GM19240 (cell line): ENCODE data around the gene AADACL4.
A peak's percentile ranks its signal among the peaks of the same experiment; 100 is the strongest.

ENCODE experiments used
- DNase-seq: peaks from one replicate; pipeline ENCODE4 v3.0.0; 2011; ENCODE audit warnings: low spot score; ENCODE audit not compliant: insufficient read length

AADACL4 gene

DNA sequence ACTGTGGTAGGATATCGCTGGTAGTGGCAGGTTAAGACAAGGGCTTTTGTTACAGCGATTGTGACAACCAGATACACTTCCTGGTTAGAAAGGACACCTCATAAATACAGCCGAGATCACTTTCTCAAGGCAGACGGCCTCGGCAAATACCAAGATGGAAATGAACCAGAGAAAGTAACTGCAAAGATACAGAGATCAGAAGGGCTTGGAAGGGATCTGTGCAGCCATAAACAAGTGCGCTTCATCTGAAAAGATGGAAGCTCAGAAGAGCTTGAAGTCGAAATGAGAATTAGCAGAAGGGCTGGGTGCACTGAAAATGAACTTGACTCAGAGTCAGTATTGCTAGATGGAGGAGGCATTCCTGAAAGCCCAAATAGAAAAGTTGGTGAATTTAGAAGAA is 32.9 kb upstream of the AADACL4 start:
- no peak for DNase-seq

DNA sequence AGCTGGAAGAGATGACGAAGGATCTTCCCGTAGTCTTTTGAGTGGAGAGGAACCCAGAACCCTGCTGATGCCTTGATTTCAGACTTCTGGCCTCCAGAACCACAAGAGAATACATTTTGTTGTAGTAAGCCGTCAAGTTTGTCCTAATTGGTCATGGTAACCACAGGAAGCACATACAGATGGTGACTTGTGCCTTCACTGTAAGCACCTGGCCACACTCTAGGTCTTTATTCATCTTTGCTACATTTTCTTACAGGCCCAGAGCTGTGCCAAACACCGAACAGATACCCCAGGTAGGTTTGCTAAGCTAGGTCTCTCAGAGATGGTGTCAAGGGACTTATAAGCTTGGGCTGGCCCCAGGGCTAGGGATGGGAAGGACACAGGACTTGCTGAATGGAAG is 30.7 kb upstream of the AADACL4 start:
- no peak for DNase-seq

DNA sequence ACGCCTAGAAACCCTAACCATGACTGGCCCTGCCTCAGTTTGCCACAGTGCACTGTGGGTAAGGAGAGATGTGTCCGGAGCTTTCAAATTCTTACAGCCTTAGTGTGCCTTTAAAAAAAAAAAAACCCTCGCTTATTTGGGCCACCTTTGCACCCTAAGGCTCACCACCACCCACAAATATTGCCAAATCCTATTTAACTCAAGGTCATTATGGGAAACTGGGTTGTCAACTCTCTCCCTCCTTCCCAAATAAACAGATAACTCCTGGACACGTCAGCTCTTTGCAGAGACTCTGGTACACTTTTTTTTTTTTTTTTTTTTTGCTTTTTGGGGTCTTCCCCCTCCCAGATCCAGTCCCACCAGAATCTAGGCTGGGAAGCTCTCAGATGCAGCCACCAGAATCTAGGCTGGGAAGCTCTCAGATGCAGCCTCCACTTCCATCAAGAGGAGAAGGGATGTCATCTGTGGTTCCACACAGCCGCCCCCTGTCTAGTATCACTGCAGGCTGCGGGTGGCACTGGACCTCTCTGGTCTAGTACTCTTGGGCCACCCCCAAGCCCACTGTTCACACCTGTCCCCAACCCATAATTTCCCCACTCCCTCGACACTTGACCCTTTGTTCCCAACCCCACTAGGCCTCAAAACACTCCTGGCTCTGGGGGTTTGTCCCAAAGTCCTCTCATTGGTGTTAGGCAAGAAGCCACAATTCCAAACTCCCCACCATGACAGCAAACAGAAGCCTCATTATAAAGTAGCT is 29.3 kb upstream of the AADACL4 start:
- no peak for DNase-seq

DNA sequence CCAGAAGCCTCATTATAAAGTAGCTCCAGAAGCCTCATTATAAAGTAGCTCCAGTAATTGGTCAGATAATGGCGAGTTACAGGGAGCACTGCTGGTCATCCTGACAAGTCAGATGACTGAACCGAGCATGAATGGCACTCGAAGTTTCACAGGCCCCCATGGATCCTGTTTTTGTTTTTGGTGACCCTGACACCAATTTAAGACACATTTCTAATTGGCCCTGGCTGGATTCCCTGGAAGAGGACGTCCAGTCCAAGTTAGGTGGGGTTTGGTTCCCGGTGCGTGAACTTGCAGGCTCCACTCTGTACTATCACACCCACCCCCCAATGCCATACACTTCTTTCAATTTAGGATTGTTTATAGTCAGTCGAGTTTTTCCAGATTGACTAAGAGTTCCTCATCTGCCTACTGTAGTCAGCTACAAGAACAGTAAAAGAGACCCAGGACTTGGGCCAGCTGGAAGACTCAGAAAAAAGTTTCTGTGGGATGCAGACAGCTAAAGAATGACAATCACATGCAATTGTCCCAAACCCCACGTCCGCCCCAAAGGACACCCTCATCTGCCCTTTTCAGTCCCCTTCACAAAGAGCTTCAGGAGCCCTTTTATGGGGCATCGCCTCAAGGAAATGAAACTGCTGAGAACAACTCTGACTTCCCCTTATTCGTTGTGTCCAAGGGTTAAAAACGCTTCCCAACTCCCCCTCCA is 28.6 kb upstream of the AADACL4 start:
- no peak for DNase-seq

DNA sequence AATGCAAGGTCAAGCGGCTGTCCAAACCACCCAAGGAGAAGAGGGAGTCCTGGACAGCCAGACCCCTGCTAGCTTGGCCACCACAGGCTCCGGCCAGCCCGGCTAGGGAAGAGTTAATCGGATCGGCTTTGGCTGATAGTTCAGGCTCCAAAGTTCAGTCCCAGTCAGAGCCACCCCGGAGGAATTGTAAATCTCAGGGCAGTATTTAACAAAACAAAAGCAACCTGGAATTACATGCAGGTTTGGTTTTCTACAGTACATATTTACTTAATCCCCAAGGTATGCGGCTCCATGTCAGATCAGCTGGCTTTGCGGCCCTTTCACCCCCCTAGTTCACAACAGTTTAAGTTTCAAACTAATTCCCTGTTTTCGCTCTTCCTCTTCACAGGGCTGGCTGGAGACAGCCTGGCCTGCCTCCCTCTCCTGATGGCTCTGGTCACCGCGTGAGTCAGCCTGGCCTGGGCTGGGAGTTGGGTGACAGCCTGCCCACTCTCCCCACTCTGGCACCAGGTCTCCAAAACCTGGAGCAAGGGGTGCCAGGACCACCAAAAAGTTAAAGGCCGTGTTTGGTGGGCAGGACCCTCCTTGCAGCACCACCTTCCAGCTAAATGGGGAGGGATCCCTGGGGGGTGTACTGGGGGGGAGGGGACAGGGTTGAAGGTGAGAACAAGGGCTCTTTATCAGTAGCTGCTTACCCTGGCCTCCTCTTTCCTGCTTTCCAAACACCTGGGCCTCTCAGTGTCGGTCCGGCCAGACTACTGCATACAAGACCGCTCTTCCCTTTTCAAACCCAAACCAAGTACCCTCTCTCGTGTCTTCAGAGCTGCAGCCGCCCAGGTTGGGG is 27.8 kb upstream of the AADACL4 start:
- no peak for DNase-seq

DNA sequence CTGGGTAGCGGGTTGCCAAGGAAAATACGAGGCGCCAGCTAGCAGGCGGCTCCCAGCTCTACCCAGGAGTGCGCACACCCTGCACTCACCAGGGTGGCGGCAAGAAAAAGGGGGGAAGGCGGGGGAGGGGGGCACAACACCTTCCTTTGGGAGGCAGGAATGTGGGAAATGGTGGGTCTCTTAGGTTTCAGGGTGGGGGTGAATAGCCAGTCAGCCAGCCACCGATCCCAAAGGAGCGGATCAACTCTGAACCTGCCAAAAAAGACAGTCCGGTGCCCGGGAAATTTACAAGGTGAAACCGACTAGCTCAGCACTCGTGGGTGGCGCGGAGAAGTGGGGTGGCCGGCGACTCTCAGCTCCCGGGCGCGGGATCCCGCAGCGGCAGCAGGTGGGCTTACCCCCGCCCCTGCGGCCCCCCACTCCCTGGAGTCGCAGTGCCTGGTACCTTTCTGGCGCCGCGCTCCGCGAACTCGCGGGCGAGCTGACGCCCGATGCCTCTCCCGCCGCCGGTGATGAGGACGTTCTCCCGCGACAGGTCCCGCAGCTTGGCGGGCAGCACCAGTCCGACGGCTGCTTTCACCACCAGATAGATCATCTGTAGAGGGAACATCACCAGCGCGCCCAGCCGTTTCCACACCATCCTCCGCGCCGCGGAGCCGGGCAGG is 27.0 kb upstream of the AADACL4 start:
- DNase-seq = no peak

DNA sequence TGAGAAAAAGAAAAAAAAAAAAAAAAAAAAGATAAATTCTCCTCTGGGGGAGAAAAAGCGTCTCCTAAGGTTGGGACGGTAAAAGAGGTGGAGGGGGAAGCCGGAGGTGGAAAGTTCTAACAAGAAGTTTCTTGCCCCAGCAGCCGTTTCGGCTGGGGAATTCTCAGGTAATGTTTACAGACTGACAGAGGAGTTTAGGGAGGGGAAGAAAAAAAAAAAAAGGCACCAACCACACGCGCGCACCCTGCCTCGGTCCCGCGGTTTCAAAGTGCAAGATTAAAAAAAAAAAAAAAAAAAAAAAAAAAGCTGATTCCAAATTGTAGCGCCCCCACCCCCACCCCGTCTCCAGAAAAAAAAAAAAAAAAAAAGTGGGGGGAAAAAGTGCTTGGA is 26.4 kb upstream of the AADACL4 start:
- no peak for DNase-seq

DNA sequence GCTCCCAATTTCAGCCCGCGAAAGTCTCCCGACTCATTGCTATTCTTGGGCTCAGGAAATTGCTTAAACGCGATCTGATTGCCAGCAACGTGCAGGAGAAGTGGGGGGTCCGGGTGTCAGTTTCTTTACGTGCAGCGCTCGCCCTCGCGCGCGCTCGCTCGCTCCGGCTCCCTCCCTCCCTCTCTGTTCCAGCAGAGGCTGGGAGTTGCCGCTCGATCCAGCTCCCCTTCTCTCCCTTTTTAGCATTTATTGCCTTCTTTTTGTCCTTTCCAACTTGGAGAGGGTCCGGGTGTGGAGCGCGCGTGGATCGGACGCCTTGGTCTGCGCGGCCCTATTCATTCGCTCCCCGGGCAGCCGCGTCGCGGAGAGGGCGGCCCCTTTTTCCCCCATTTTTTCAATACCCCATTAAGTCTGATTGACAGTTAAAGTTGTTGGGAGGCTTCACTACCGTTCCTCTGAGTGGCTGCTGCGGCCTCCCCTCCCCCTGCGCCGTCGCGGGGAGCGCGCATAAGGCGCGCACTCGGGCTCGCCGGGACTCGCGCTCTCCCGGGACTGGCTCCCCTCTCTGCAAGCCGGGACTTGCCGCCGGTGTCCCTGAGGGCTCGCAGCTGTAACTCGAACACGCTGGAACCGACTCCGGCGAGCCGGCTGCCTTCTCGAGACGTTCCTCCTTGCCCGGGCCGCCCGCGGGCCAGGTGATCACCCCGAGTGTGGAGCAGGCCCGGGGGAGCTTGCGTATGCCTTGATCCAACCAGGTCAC is 25.8 kb upstream of the AADACL4 start, which contains the start of gene DHRS3:
DHRS3 (minus strand) TSS at position 310 of the 760 bp plus-strand sequence. CDS start 862 bp downstream, outside the sequence.
- no peak for DNase-seq

DNA sequence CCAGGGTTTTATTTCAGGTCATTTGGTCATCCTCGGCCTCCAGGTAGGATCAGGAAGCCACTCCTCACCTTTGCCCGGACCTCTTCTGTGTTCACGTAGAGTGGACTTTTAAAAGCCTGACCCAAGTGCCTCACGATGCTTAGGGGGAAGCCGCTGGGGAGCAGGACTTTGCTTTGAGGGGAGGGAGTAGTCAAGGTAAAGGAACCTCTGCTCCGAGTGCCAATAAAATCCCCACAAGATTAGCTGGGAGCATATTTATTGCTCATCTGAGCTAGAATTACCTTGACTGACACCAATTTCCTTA is 25.3 kb upstream of the AADACL4 start:
- DNase-seq = no peak

DNA sequence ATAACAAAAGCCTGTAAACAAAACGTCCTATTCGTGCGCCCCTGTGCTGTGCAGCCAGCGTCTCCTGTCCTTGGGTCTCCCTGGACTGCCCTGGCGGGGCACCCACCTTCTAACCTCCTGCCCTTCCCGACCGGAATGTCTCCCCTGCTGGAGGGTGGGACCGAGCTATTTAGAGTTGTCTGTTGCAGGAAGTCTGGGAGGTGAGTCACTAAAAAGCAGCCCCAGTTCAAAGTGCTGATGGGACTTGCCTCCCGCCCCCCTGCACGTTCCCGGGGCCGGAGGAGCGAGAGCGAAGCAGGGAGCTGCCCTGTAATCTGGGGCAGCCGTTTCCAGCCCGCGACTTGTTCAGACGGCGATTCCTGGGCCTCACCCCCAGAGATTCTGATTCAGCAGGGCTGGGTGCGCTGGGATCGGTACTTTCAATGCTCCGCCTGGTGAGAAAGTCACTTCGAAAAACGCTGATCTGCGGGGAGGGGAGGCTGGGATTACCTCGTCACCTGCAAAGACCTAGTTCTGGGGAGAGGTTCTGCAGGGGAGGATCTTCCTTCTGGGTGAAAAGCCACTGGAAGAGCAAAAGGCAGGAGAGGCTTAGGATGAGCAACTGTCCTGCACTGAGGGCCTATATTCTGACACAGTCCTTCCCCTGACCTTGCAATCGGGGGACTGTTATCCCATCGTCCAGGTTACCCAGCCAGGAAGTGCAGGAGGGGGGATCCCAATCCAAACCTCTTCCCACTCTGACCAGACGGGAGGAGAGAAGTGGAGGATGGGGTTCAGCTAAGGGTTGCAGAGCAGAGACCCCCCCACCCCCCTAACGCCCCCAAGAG is 24.7 kb upstream of the AADACL4 start:
- DNase-seq = no peak

DNA sequence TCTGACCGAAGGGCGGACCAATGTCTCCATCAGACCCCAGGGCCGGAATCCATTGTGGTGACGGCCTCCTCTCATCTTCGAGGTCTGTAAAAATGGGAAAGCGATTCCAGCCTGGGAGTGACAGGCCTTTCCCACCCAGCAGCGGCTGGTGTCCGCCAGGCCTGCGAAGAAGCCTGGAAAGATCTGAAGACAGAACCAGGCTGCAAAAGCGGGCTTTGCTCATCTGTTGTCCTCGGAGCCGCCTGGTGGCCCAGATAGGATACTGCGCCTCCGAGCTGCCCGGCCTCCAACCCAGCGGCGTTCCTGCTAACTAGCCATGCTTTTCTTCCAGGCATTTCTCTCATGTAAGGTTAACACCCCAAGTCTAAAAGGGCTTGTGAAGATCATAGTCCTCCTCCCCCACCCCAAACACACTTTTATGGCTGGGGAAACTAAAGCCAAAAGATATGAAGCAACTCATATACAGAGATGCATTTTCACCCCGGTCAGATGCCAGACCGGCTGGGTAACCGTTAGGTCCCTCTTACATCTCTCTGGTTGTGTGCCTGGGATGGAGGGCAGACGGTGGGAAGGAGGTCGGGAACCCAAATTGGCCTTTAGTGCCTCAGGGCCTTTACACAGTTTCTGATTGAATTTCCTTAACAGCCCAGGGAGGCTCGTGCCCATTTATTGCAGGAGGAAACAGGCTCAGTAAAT is 23.9 kb upstream of the AADACL4 start:
- peak; percentile 70 for DNase-seq

DNA sequence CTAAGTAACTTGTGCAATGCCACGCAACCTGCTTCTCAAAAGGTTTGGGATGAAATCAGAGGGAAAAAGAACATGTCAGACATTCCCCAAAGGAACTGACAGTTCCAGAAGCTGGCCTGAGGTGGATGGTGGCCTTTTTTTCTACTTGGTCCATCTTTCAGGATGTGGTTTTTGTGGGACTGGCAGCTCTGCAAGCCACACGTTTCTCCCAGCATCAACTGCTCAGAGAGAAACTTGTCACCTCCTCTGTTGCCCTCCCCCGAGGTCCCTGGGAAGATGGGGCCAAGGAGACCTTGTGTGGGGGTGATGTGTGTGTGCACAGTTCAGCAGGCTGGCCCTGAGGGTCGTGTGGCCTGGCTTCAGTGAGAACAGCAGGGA is 23.4 kb upstream of the AADACL4 start:
- DNase-seq = no peak

DNA sequence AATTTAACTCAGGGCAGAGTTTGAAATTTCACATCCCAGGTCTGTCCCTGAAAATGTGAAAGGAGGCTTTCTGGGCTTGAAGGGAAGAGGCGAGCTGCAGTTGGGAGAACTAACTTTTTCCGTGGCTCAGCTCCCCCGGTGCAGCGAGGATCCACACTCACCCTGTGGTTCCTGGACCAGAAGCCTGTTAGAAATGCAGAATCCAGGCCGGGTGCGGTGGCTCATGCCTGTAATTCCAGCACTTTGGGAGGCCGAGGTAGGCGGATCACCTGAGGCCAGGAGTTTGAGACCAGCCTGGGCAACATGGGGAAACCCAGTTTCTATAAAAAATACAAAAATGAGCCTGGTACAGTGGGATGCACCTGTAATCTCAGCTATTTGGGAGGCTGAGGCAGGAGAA is 23.0 kb upstream of the AADACL4 start:
- no peak for DNase-seq

DNA sequence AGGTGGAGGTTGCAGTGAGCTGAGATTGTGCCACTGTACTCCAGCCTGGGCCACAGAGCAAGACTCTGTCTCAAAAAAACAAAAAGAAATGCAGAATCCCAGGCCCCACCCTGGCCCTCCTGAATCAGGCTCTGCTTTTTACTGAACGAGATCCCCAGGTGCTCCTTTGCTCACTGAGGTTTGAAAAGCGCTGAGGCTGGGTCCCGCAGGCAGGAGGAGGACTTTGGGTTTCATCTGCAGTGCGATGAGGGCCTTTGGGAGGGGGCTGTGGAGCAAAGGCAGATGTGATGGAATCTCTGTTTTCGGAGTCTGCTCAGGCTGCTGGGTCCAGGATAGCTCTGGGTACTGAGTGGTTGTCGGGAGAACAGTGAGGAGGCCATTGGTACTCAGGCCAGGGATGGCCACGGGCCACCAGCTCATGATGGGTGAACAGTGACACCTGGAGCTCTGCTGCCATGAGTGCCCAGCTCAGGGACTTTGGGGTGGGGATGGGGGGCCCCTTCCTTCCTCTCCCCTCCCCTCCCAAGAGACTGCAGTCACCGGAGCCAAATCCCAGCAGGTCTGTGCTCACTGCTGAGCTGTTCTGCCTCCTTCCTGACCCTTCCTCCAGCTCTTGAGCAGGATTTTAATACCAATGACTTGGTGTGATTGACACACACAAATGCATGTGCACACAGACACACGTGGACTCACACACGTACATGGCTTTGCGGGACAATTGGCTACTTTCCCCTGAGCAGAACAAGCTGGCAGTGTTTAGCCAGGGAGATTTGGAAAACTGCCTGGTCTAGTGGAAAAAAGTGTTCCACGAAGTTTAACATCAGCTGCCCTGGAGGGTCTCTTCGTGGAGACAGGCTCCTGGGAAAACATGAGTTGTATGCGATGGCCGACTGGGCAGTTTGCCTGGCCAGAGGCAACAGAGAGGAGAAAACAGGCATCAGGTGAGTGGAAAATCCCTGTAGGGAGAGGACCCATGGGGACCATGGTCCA is 22.2 kb upstream of the AADACL4 start:
- DNase-seq = no peak

DNA sequence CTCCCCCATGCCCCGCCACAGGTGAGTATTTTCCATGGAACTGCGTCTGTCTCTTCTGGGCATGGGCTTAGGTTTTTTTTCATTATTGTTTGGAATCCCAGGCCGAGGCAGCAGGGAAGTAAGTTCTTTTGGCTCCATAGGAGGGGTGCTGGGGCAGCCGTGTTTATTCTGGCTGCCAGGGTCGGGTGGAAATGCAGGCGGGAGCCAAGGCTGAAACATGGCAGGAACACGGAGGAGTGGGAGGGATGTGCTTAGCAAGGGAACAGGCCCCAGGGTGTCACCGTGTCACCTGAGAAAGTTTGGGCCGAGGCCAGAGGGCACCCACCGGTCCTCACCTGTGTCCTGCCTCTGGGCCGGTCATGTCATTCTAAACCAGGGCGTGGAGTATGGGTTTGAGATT is 21.4 kb upstream of the AADACL4 start:
- DNase-seq = no peak

DNA sequence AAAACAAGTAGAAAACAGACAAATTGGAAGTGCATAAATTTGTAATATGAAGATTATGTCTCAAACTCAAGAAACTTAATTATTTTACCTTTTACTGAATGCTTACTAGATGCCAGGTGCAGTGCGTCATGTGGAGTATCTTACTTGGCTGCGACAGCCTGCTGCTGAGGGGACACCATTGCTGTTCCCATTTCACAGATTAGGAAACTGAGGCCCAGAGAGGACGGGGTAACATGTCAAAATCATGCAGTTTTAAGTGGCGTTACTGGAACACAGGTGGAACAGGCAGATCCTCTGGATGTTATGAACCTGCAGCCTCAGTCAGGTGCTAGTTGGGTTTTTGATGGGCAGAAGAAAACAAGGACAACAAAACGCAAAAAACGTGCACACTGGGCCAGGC is 18.6 kb upstream of the AADACL4 start:
- no peak for DNase-seq

DNA sequence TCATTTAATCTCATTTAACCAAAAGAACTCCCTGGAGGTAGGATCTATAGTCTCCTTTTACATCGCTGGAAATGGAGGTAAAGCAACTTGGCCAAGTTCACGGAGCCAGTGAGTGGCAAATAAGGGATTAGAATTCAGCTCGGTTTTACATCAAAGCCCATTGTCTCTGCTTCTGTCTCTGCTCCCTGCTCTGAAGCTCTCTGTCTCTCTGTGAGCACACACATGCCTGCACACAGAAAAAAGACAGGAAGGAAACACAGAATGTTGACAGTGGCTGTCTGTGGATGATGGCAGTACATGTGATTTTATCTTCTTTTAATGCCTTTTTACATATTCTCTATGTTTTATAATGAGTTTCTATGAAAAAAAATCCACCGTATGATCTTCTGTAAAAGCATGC is 17.0 kb upstream of the AADACL4 start:
- no peak for DNase-seq

DNA sequence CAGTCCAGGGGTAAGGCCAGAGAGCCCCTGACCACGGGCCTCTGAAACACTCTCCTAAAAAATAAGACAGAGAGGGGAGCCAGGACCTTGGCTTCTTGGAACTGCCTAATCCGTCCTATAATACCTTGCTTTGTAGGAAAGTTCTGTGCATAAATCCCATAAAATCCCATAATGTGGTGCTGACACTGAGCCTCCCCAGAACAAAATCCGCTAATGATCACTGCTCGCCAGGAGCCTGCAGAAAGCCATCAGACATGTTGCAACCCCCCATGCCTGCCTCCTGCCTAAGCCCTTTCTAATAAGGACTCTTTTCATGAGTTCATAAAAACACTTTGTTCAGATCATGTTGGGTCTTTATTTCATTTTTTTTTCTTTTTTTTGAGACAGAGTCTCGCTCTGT is 16.6 kb upstream of the AADACL4 start:
- no peak for DNase-seq
